GM19324 (cell line): ENCODE results near the gene ERRFI1.

ENCODE experiments used
- ATAC-seq: cut with Tn5 transposase; IDR thresholded peaks from one replicate; pipeline ENCODE4 v1.9.1; 2021; ENCODE audit warnings: mild to moderate bottlenecking, moderate library complexity; ENCODE audit not compliant: unreplicated experiment, low FRiP score

ERRFI1 gene

GRCh38 chr1:8020032-8020431 is 6.1 kb downstream of the ERRFI1 start:
- no peak for ATAC-seq

- ATAC-seq: no peak
Observed at GRCh38 chr1:8019229-8019620, 6.9 kb downstream of the ERRFI1 start.

GRCh38 chr1:8018492-8019228 is 7.4 kb downstream of the ERRFI1 start:
- ATAC-seq: no peak

- ATAC-seq: no peak
Observed at GRCh38 chr1:8017495-8018197, 8.5 kb downstream of the ERRFI1 start.

GRCh38 chr1:8016895-8017241 is 9.2 kb downstream of the ERRFI1 start:
- no peak for ATAC-seq

- ATAC-seq: no peak
Observed at GRCh38 chr1:8016210-8016894, 9.8 kb downstream of the ERRFI1 start.

- no peak for ATAC-seq
Observed at GRCh38 chr1:8015809-8016165, 10.3 kb downstream of the ERRFI1 start.

GRCh38 chr1:8015036-8015808 is 10.9 kb downstream of the ERRFI1 start:
- no peak for ATAC-seq

GRCh38 chr1:8014381-8014988 is 11.6 kb downstream of the ERRFI1 start:
- no peak for ATAC-seq

GRCh38 chr1:8013800-8014199 is 12.3 kb downstream of the ERRFI1 start:
- ATAC-seq: no peak

- ATAC-seq: no peak
Observed at GRCh38 chr1:8013399-8013798, 12.7 kb downstream of the ERRFI1 start.

- ATAC-seq: no peak
Observed at GRCh38 chr1:8012955-8013354, 13.2 kb downstream of the ERRFI1 start.

- no peak for ATAC-seq
Observed at GRCh38 chr1:8011923-8012858, 13.9 kb downstream of the ERRFI1 start.

- no peak for ATAC-seq
Observed at GRCh38 chr1:8011016-8011415, 15.1 kb downstream of the ERRFI1 start.

GRCh38 chr1:8010080-8010664 is 15.9 kb downstream of the ERRFI1 start:
- no peak for ATAC-seq

- no peak for ATAC-seq
Observed at GRCh38 chr1:8009043-8010002, 16.8 kb downstream of the ERRFI1 start.

- ATAC-seq: no peak
Observed at GRCh38 chr1:8006037-8006963, 19.8 kb downstream of the ERRFI1 start.
